ENCODE data around the gene MYBBP1A. TPM values are rescaled to one million over a fixed set of nuclear protein-coding genes. Genes with fewer than 3 reads are reported as not detected.

The MYBBP1A gene
- total RNA-seq, 4 donors from 2014 or later, result 32.4 to 70.0 (median 54.4) TPM

DNA sequence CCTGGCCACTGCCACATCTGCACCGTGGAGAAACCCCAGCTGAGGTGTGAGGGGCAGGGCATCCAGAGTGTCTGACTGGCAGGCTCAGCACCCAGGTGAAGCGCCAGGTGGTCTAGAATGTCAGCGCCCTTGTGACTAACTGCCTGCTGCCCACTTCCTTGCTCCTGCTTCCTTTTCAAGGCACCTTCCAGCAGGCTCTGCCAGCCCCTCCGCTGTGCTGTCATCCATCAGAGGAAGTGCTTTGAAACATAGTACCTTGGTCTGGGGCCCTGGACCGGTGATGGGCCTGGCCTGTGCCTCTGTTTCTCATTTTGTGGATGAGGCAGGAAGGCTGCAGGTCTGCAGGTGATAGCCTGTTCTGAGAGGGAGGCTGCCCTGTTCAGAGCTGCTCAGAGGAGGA is 51.0 kb downstream of the MYBBP1A start:
- Histone ChIP-seq H3K36me3 (no peaks in the 10 kb centered on the region), H3K27me3 (peaks cover 0 to 57% (median 2%) of the 10 kb centered on the region in 4 donors), H3K9me3 (no peaks in the 10 kb centered on the region), H3K4me3 (peak overlapping the region in 1 of 4 donors; percentile 2), H3K4me1 (peaks cover 20 to 91% (median 40%) of the 10 kb centered on the region in 3 donors), H3K27ac (peak overlapping the region; percentile 17 to 66 (median 64))
- no peak for TF ChIP-seq POLR2A (IDR thresholded peaks at IDR 0.05)
- WGBS, 2 donors, result 39 to 56% methylated on average over 3 to 4 of the region's 5 CpGs
- DNase-seq, result no peak
- intact Hi-C loops (cut with DNase I), result no loop called here

- DNase-seq, result no peak
- Histone ChIP-seq H3K9me3 (no peaks in the 10 kb centered on the region), H3K27me3 (peaks cover 0 to 65% (median 2%) of the 10 kb centered on the region in 4 donors), H3K36me3 (no peaks in the 10 kb centered on the region), H3K27ac (peak overlapping the region in 3 of 4 donors; percentile 24 to 66 (median 65)), H3K4me3 (peak overlapping the region in 2 of 4 donors; percentile 8 to 58), H3K4me1 (peaks cover 21 to 89% (median 34%) of the 10 kb centered on the region in 3 donors)
- TF ChIP-seq CTCF (IDR thresholded peaks at IDR 0.05), result no peak
- TF ChIP-seq POLR2A (IDR thresholded peaks at IDR 0.05), result no peak
- WGBS, 2 donors, result 67 to 83% methylated on average over 1 to 2 of the region's 4 CpGs
- intact Hi-C loops (cut with DNase I), result no loop called here
Observed at GRCh38 chr17:4503283-4504025, 51.7 kb downstream of the MYBBP1A start.

DNA sequence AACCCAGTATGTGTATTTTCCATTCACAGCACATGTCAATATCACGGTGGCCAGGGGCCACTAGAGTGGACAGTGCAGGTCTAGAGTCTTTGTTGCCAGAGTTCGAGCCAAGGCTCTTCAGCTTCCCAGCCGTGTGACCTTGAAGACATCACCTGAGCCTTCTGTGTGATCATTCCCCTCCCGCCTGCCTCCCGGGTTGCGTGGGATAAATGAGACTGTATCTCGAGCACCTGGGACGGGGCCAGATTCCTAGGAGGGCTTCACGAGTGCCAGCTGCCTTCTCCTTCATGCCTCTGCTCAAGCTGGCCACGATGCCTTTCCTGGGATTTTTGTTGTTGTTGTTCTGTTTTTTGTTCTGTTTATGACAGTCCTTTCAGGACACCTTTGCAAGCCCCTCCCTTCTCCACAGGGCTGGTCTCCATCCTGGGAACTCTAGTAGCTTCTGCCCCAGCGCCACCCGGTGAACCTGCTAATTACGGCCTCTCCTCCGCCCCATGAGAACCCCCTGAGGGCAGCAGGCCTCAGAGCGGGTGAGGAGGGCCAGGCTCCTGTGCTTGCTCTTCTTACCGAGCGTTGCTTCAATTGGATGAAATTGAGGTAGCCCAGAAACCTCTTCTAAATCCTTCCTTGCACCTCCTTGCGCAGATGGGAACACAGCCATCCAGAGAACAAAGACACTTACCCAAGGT is 52.6 kb downstream of the MYBBP1A start:
- intact Hi-C loops (cut with DNase I), result no loop called here
- H3K4me1 ChIP-seq, result peaks cover 29 to 89% (median 42%) of the 10 kb centered on the region in 3 donors
- 57 to 75% methylated on average over 14 to 17 of the region's 18 CpGs for WGBS, 2 donors
- no peaks in the 10 kb centered on the region for H3K36me3 ChIP-seq
- TF ChIP-seq POLR2A (IDR thresholded peaks at IDR 0.05) (no peak), CTCF (IDR thresholded peaks at IDR 0.05) (no peak)
- peak overlapping the region in 3 of 4 donors; percentile 24 to 66 (median 65) for H3K27ac ChIP-seq
- DNase-seq, result no peak
- no peaks in the 10 kb centered on the region for H3K9me3 ChIP-seq
- H3K27me3 ChIP-seq, result peaks cover 0 to 73% (median 2%) of the 10 kb centered on the region in 4 donors
- H3K4me3 ChIP-seq, result peak overlapping the region in 2 of 4 donors; percentile 8 to 58

GRCh38 chr17:4501295-4501949 is 53.8 kb downstream of the MYBBP1A start:
- H3K9me3 ChIP-seq, result no peaks in the 10 kb centered on the region
- peak overlapping the region; percentile 30 to 69 (median 54) for H3K4me3 ChIP-seq
- DNase-seq, result no peak
- no peak for TF ChIP-seq CTCF (IDR thresholded peaks at IDR 0.05)
- TF ChIP-seq POLR2A (IDR thresholded peaks at IDR 0.05), result no peak
- H3K4me1 ChIP-seq, result peaks cover 32 to 87% (median 35%) of the 10 kb centered on the region in 3 donors
- WGBS, 2 donors, result 22 to 30% methylated on average over 2 to 3 of the region's 3 CpGs
- no peaks in the 10 kb centered on the region for H3K36me3 ChIP-seq
- intact Hi-C loops (cut with DNase I), result no loop called here
- peak overlapping the region; percentile 43 to 80 (median 68) for H3K27ac ChIP-seq
- H3K27me3 ChIP-seq, result peaks cover 0 to 85% (median 2%) of the 10 kb centered on the region in 4 donors

GRCh38 chr17:4500191-4500571 is 55.0 kb downstream of the MYBBP1A start:
- peaks cover 0 to 80% (median 2%) of the 10 kb centered on the region in 4 donors for H3K27me3 ChIP-seq
- intact Hi-C loops (cut with DNase I), result no loop called here
- peak overlapping the region; percentile 30 to 69 (median 54) for H3K4me3 ChIP-seq
- no peaks in the 10 kb centered on the region for H3K36me3 ChIP-seq
- H3K9me3 ChIP-seq, result no peaks in the 10 kb centered on the region
- peaks cover 24 to 74% (median 29%) of the 10 kb centered on the region in 3 donors for H3K4me1 ChIP-seq
- 8 to 39% methylated on average over 2 to 5 of the region's 7 CpGs for WGBS, 2 donors
- H3K27ac ChIP-seq, result peak overlapping the region; percentile 51 to 80 (median 68)
- no peak for DNase-seq
- TF ChIP-seq CTCF (IDR thresholded peaks at IDR 0.05) (no peak), POLR2A (IDR thresholded peaks at IDR 0.05) (no peak)
